ENCODE data around the gene DAZAP2. TPM values are rescaled to one million over a fixed set of nuclear protein-coding genes. Genes with fewer than 3 reads are reported as not detected.

The DAZAP2 gene
- total RNA-seq, 1 donor from 2014 or later, result 209 TPM

Other genes with a start within 250 kb of the DAZAP2 start
- 32.3 and 44.6 TPM in 2 replicates for gene SLC11A2, start 212.4 kb upstream of the DAZAP2 start, total RNA-seq
- 82.8 and 92.0 TPM in 2 replicates for gene LETMD1, start 190.5 kb upstream of the DAZAP2 start, total RNA-seq
- 16.9 and 17.7 TPM in 2 replicates for gene CSRNP2, start 155.2 kb upstream of the DAZAP2 start, total RNA-seq
- gene TFCP2, start 65.7 kb upstream of the DAZAP2 start, total RNA-seq, result 34.9 and 36.7 TPM in 2 replicates
- 20.3 and 26.2 TPM in 2 replicates for gene POU6F1, start 20.8 kb upstream of the DAZAP2 start, total RNA-seq
- gene SMAGP, start 31.6 kb downstream of the DAZAP2 start, total RNA-seq, result 11.4 and 11.5 TPM in 2 replicates
- 22.2 and 25.6 TPM in 2 replicates for gene BIN2, start 85.3 kb downstream of the DAZAP2 start, total RNA-seq
- not detected in 2 replicates for gene CELA1, start 107.9 kb downstream of the DAZAP2 start, total RNA-seq
- 23.8 and 24.4 TPM in 2 replicates for gene GALNT6, start 152.6 kb downstream of the DAZAP2 start, total RNA-seq
- gene SLC4A8, start 186.0 kb downstream of the DAZAP2 start, total RNA-seq, result 5.2 and 5.8 TPM in 2 replicates